AG04449 (cell line): Measurements from ENCODE around the gene LIMS4.
"Not testable (repeated sequence)": the region's sequence is repeated elsewhere in the genome, so short reads cannot be mapped to it uniquely, and the experiment has no call there.

Experiments used
- CTCF ChIA-PET: fragments of 350-600 bp; formaldehyde crosslinking; extraction: SDS; loops from one replicate; lab custom pipeline; 2021; ENCODE audit warnings: antibody characterized with exemption; lab: Yijun Ruan, JAX
- POLR2A ChIA-PET: fragments of 400-600, 350-600 bp; formaldehyde crosslinking; extraction: SDS; loops from one replicate; lab custom pipeline; 2020; ENCODE audit warnings: antibody characterized with exemption, inconsistent platforms; lab: Yijun Ruan, JAX
- DNase-seq: peaks from one replicate; pipeline ENCODE4 v3.0.0-alpha.2; 2010; ENCODE audit warnings: low read depth, low spot score
- H3K4me3 ChIP-seq: 2 replicates; pipeline ENCODE4 v1.5.1; 2011; ENCODE audit warnings: low read depth, mild to moderate bottlenecking, control low read depth, low read length

The LIMS4 gene

DNA sequence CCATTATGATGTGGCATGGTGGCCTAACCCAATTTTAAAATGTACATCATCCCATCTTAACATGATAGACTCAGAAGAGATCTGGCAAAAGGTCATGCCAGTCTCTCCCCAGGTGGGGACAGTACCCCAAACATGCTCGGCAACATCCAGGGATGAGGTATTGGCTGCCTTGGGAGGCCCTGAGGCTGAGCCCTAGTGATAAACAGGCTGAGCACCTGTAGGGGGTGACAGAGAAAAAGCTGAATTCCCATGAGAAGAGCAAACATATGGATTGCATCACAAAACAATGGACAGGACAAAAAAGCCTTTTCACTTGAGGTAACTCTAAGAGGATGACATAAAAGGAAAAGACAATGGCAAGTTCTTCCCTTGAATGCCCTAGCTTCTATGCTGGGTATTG, 65.5 kb downstream of the LIMS4 start:
- DNase-seq, H3K4me3 ChIP-seq, CTCF ChIA-PET, POLR2A ChIA-PET: not testable (repeated sequence)

DNA sequence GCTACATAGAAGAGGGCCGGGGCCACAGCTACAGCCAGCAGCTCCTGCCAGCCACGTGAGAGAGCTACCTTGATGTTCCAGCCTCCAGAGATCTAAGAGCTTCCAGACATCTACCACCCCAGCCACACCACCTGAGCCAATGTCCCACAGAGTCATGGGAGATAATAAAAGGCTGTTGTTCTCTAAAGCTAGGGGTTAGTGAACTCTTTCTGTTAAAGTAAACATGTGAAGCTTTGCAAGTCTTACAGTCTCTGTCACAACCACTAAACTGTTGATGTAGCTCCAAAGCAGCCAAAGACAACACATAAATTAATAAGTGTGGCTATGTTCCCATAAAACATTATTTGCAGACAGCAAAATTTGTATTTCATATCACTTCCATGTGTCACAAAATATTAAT, 67.6 kb downstream of the LIMS4 start:
- DNase-seq, POLR2A ChIA-PET, CTCF ChIA-PET, H3K4me3 ChIP-seq: not testable (repeated sequence)

DNA sequence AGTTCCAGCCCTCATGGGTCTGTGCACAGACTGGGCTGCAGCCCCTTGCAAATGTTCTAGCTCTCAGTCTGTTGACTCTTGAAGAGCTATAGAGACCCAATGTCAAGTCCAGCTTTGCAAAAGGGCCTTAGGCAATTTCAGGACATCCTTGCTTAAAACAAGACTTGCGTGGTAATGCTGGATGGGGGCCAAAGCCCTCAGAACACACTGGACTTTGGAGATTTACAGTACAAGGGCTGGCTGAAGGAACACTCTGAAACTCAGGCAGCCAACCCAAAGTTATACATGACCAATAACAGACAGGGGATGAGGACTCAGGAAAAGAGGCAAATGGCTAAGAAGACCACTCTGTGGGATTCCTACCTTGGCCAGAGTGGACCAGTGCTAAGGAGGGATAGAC, 68.4 kb downstream of the LIMS4 start:
- POLR2A ChIA-PET, H3K4me3 ChIP-seq, CTCF ChIA-PET, DNase-seq: not testable (repeated sequence)

DNA sequence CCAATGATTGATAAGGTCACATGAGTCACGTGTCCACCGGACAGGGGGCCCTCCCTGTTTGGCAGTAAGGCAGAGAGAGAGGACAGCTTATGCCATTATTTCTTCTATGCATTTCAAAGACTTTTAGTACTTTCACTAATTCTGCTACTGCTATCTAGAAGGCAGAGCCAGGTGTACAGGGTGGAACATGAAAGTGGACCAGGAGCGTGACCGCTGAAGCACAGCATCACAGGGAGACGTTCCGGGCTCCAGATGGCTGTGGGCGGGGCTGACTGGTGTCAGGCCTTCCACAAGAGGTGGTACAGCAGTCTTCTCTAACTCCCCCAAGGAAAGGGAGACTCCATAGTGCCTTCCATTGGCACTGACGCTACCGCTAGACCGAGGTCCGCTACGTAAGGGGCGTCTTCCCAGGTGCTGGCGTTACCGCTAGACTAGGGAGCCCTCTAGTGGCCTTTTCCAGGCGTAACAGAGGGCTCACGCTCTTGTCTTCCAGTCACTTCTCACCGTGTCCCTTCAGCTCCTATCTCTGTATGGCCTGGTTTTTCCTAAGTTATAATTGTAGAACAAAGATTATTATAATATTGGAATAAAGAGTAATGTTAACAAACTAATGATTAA, 71.5 kb downstream of the LIMS4 start:
- POLR2A ChIA-PET, CTCF ChIA-PET: not testable (repeated sequence)

DNA sequence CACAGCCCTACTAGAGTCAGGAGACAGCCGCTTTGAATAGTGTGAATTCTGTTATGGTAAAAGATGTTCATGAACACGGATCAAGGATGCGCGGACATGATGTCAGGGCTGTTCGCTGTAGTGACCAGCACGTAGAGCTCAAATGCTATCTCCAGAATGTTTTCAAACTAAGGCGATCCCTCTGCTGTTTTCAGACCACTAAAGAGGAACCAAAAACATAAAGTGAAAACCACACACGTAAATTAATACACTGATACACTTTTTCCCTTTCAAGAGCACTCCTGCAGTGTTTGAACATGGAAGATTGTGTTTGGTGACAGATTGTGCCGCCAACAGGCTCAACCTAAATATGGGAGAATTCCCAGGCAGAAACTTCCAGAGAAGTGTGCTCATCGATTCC, 73.2 kb downstream of the LIMS4 start:
- POLR2A ChIA-PET, H3K4me3 ChIP-seq, CTCF ChIA-PET, DNase-seq: not testable (repeated sequence)

More for the DNA sequence above, 71.5 kb downstream of the LIMS4 start:
- DNase-seq, H3K4me3 ChIP-seq: not testable (repeated sequence)

DNA sequence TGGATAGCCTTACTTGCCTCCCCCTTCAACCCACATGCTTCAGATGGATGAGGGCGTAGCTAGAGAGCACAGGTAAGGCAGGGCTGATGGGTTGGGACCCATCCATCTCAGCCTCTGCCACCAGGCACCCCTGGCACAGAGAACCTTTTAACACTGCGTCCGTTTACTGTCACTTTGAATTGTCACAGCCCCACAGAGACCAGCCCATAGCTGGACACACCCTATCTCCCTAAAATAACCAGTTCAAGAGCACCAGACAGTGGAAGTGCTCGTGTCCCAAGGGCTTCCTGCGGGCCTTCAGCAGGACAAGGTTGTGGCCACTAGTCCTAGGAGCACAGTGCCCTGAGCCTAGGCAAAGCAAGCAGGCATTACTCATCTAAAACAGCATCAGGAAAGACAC, 76.6 kb downstream of the LIMS4 start:
- H3K4me3 ChIP-seq, POLR2A ChIA-PET, DNase-seq, CTCF ChIA-PET: not testable (repeated sequence)
